Stomach (tissue), 9 donors: ENCODE measurements around the gene MTRF1. TPM values are rescaled to one million over a fixed set of nuclear protein-coding genes. Genes with fewer than 3 reads are reported as not detected.
A peak's percentile ranks its signal among the peaks of the same experiment; 100 is the strongest.
"Not testable (repeated sequence)": the region's sequence is repeated elsewhere in the genome, so short reads cannot be mapped to it uniquely, and the experiment has no call there.

ENCODE experiments used
- DNase-seq, 2 donors: peaks; one replicate each; pipeline versions ENCODE4 v3.0.0 to v3.0.0-alpha.2; 2013 to 2019
- H3K27ac ChIP-seq, 5 donors: fragments of 200-600 bp in 4 of 5; sonication (generic) in 4 of 5; one replicate each; pipeline ENCODE4 v1.5.1; 2013 to 2019; ENCODE audit warnings: mild to moderate bottlenecking in 1 of 5, moderate library complexity in 1 of 5
- H3K27me3 ChIP-seq, 3 donors: fragments of 200-600 bp; sonication (generic); one replicate each; pipeline ENCODE4 v1.5.1; 2017 to 2019; ENCODE audit warnings: mixed run types in 1 of 3
- H3K36me3 ChIP-seq, 4 donors: fragments of 200-600 bp; sonication (generic); 1 replicate in 3 of 4; 2 replicates in 1 of 4; pipeline ENCODE4 v1.5.1; 2016 to 2019
- H3K4me1 ChIP-seq, 4 donors: fragments of 200-600 bp; sonication (generic); one replicate each; pipeline ENCODE4 v1.5.1; 2016 to 2019
- H3K4me3 ChIP-seq, 4 donors: fragments of 200-600 bp; sonication (generic) in 3 of 4; one replicate each; pipeline ENCODE4 v1.5.1; 2016 to 2019; ENCODE audit warnings: mild to moderate bottlenecking in 1 of 4
- H3K9me3 ChIP-seq, 4 donors: fragments of 200-600 bp; sonication (generic); one replicate each; pipeline ENCODE4 v1.5.1; 2016 to 2019
- CTCF ChIP-seq, 7 experiments: fragments of 450-650 bp in 4 of 7; fragments of 200-600 bp in 3 of 7; sonication (generic) in 3 of 7; IDR thresholded peaks; one replicate each; pipeline ENCODE4 v1.5.1; 2016 to 2019; ENCODE audit warnings: antibody characterized with exemption in 7 of 7, control low read depth in 2 of 7, mild to moderate bottlenecking in 1 of 7
- EP300 ChIP-seq: sonication (generic); formaldehyde crosslinking; IDR thresholded peaks from one replicate; pipeline ENCODE4 v1.6.1; 2017; ENCODE audit warnings: antibody characterized with exemption
- POLR2A ChIP-seq, 4 donors: fragments of 450-650 bp; IDR thresholded peaks; one replicate each; pipeline ENCODE4 v1.6.1; 2016; ENCODE audit warnings: antibody characterized with exemption in 4 of 4, control low read depth in 2 of 4, mild to moderate bottlenecking in 1 of 4, moderate library complexity in 1 of 4
- POLR2AphosphoS5 ChIP-seq, 3 donors: sonication (generic); formaldehyde crosslinking; IDR thresholded peaks; one replicate each; pipeline ENCODE4 v1.6.1; 2016; ENCODE audit warnings: antibody characterized with exemption in 3 of 3
- WGBS, 5 donors: extraction: QIAGEN DNeasy Blood & Tissue Kit in 3 of 5; methylation state at CpG; one replicate each; pipeline versions ENCODE4 v1.1.5 to v1.1.7; 2013 to 2018; 5-methylcytosine and 5-hydroxymethylcytosine counted together
- intact Hi-C: fragments of 100-400 bp; cut with DNase I; formaldehyde crosslinking; loops from one replicate; pipeline ENCODE4 v1.15.1; 2023; ENCODE audit warnings: low total_unique reads
- polyA plus RNA-seq, 3 donors: library from polyadenylated mRNA; stranded (reverse); fragments of 200-250 nt; gene quantifications; one replicate each; pipeline ENCODE4 v1.2.3, GENCODE V29; 2013
- total RNA-seq, 5 donors: library from RNA; depleted of rRNA; stranded (reverse); fragments of >200 nt; gene quantifications; one replicate each; pipeline versions ENCODE4 v1.1.0 to v1.2.3, GENCODE V29; 2014 to 2016
- donor health status: healthy with polysubstance abuse.
- donor health status: Bipolar disorder and iron deficiency.
- donor health status: healthy.

MTRF1 gene
- total and polyA plus RNA-seq, 8 donors: 6.4 to 29.9 (median 10.1) TPM

- intact Hi-C loops: no loop called here
- no peak for DNase-seq
- Histone ChIP-seq H3K27ac (no peak overlapping the region), H3K4me3 (no peak overlapping the region), H3K4me1 (no peaks in the 10 kb centered on the region), H3K9me3 (no peaks in the 10 kb centered on the region), H3K27me3 (no peaks in the 10 kb centered on the region), H3K36me3 (no peaks in the 10 kb centered on the region)
- no peak for TF ChIP-seq POLR2A (IDR thresholded peaks at IDR 0.05)
- no peak for TF ChIP-seq POLR2AphosphoS5 (IDR thresholded peaks at IDR 0.05)
- TF ChIP-seq CTCF (IDR thresholded peaks at IDR 0.05): no peak
- TF ChIP-seq EP300: no peak
- WGBS, 5 donors: 74 to 91% (median 86%) methylated on average over 5 of the region's 5 CpGs
Measured at GRCh38 chr13:41286370-41286769, 23.0 kb upstream of the MTRF1 start.

- 67 to 80% (median 74%) methylated on average over 13 of the region's 13 CpGs for WGBS, 5 donors
- peak in 1 of 2 donors; percentile 35 for DNase-seq
- intact Hi-C loops: no loop called here
- Histone ChIP-seq H3K27me3 (no peaks in the 10 kb centered on the region), H3K4me1 (no peaks in the 10 kb centered on the region), H3K27ac (no peak overlapping the region), H3K4me3 (no peak overlapping the region), H3K36me3 (no peaks in the 10 kb centered on the region), H3K9me3 (no peaks in the 10 kb centered on the region)
- TF ChIP-seq POLR2AphosphoS5 (IDR thresholded peaks at IDR 0.05) (peak in 1 of 3 donors; percentile 28), CTCF (IDR thresholded peaks at IDR 0.05) (no peak), EP300 (no peak)
Measured at GRCh38 chr13:41284512-41285288, 21.3 kb upstream of the MTRF1 start.

GRCh38 chr13:41282129-41282571 is 18.8 kb upstream of the MTRF1 start:
- no peaks in the 10 kb centered on the region for H3K9me3 ChIP-seq
- no peak overlapping the region for H3K27ac ChIP-seq
- intact Hi-C loops: no loop called here
- no peak overlapping the region for H3K4me3 ChIP-seq
- no peaks in the 10 kb centered on the region for H3K27me3 ChIP-seq
- H3K36me3 ChIP-seq: no peaks in the 10 kb centered on the region
- no peak for DNase-seq
- H3K4me1 ChIP-seq: no peaks in the 10 kb centered on the region
- WGBS, 5 donors: 82 to 91% (median 86%) methylated on average over 5 of the region's 5 CpGs
- TF ChIP-seq POLR2A (IDR thresholded peaks at IDR 0.05): no peak
- TF ChIP-seq POLR2AphosphoS5 (IDR thresholded peaks at IDR 0.05): no peak
- TF ChIP-seq CTCF (IDR thresholded peaks at IDR 0.05): no peak
- TF ChIP-seq EP300: no peak

GRCh38 chr13:41279156-41279555 is 15.8 kb upstream of the MTRF1 start:
- DNase-seq, H3K36me3 ChIP-seq, H3K4me3 ChIP-seq, H3K27ac ChIP-seq, H3K9me3 ChIP-seq, intact Hi-C loops, H3K27me3 ChIP-seq, H3K4me1 ChIP-seq: not testable (repeated sequence)
- WGBS, 5 donors: 54 to 62% (median 57%) methylated on average over 2 of the region's 2 CpGs

GRCh38 chr13:41276824-41277223 is 13.4 kb upstream of the MTRF1 start:
- TF ChIP-seq POLR2A (IDR thresholded peaks at IDR 0.05) (no peak), POLR2AphosphoS5 (IDR thresholded peaks at IDR 0.05) (no peak), CTCF (IDR thresholded peaks at IDR 0.05) (no peak), EP300 (no peak)
- Histone ChIP-seq H3K4me3 (no peak overlapping the region), H3K27me3 (no peaks in the 10 kb centered on the region), H3K4me1 (peaks cover 0 to 5% (median 0%) of the 10 kb centered on the region in 4 donors), H3K36me3 (no peaks in the 10 kb centered on the region), H3K9me3 (no peaks in the 10 kb centered on the region), H3K27ac (no peak overlapping the region)
- DNase-seq: no peak
- intact Hi-C loops: no loop called here
